Stimulated activated CD4-positive, alpha-beta T cell treated with anti-CD3 and anti-CD28 coated beads, Interleukin-1b, Interleukin-23, amount 100 ng/mL, for 4 hours (primary cell): Measurements from ENCODE around the gene FOXN3.

ENCODE experiments used
- DNase-seq, 2 donors: peaks; one replicate each; pipeline ENCODE4 v3.0.0-alpha.2; 2020; ENCODE audit warnings: low read depth in 2 of 2

Gene FOXN3

DNA sequence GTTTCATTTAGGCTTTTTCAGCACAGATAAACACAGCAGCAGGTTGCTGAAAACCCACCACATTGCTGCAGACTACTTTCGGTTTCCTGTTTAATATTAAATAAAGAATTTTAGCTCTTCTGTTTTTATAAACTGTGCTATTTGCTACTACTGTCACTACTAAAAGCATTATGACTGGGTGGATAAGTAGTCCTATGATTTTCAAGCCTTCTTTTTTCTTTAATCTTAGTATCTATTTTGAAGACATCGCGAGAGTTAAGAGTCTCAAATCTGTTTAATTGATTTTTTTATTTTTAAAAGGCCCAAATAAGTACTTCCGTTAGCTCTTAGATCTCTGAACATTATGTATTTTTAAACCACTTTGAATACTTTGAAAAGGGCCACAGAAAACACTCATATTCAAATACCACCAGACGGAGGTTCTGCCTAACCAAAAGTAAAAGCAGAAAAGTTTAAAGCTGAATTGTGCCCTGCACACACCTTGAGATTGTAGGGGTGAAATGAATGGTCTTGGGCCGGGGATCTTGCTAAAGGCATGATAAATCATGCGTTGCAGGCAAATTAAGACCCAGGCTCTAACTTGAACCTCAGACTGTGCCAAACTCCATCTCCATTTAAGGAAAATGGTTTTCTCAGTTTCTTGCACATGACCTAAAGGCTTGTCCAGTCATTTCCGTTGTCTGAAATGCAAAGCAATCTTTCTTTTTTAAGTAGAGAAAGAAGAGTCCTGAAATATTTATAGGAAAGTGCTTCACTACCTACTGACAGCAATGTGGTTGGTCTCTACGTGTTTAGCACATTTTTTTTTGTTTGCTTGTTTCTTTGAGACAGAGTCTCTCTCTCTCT lies 13.6 kb upstream of the FOXN3 start:
- DNase-seq: no peak

DNA sequence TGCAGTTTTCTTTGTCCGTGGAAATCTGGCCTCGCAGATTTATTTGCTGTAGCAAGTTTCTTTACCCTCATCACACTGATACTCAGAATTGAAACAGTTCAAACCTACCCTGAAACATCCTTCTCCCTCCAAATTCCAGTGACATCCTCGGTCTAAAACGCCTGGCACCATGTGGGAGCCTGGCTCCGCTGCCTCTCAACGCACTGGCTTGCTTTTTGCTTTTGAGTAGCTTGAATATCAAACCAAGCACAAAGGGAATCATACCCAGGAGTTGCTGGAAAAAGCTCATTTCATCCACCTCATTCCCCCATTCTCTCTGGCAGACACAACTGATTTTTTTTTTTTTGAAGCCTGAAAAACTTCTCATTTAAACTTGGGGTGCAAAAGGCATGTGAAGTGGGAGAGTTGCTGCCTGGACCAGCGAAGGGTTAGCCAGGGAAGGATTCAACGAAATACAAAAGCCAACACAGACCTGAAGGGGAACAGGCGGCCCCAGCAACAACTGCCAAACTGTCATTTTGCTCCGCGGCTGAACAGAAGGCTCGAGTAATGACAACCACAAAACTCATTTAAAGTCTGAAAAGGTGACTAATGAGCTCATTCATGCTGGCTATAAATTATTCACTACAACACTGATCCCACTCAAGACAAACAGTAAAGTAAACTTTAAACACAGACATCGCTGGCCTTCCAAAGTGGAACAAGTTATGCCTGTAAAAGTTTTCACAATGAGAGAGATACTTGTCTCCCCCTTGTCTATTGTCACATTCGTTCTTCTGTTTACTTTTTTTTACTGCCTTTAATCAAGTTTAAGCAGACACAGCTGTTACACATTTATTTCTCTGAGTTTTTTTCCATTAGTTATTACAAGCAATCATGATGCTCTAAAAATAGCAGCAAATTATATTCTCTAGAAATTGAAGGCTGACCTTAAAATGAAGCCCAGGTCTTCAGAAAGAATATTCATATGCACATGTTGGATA lies 12.5 kb upstream of the FOXN3 start:
- DNase-seq: peak in 1 of 2 donors; percentile 37

DNA sequence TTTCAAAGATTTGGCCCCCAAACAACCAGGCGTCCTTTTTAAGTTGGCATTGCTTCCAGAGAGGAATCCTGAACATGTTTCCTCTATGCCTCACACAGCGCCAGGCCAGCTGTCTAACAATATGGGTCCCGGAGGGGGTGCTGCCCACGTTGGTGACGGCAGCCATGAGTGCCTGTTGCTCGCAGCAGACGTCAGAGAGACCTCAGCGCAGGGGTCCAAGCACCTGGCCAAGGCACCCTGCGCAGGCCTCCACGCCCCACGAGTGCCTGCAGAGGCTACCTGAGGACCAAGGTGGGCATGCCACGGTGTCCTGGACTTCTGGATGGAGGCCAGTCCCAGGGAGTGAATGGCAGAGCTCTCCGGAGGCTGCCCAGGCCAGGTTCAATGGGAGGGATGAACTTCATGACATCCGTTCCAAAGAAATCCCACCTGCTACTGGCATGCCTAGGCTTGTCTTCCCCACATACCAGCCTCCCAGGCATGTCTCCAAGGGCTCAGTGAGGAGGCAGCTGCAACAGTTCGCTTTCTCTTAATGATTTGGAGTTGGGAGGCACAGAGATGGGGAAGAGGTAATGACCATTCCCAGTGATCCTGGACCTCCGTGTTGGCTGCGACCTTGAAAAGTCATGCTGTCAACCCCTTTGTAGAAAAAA lies 11.6 kb upstream of the FOXN3 start:
- DNase-seq: no peak

DNA sequence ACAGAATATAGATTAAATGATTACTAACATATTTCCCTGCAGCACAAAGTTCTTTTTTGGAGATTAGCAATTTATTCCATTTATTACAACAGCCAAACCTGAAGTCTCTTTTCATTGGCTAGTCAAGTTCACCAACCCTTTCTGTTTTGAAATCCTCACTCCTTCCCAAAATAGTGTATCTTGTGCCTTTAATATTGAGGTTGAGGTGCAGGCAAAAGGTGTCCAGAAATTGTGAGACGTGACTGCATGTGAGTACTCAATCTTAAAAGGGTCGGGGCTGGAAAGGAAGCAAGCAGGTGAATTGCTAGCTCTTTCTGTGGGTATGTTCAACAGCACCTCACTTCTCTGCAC lies 11.1 kb upstream of the FOXN3 start:
- no peak for DNase-seq

DNA sequence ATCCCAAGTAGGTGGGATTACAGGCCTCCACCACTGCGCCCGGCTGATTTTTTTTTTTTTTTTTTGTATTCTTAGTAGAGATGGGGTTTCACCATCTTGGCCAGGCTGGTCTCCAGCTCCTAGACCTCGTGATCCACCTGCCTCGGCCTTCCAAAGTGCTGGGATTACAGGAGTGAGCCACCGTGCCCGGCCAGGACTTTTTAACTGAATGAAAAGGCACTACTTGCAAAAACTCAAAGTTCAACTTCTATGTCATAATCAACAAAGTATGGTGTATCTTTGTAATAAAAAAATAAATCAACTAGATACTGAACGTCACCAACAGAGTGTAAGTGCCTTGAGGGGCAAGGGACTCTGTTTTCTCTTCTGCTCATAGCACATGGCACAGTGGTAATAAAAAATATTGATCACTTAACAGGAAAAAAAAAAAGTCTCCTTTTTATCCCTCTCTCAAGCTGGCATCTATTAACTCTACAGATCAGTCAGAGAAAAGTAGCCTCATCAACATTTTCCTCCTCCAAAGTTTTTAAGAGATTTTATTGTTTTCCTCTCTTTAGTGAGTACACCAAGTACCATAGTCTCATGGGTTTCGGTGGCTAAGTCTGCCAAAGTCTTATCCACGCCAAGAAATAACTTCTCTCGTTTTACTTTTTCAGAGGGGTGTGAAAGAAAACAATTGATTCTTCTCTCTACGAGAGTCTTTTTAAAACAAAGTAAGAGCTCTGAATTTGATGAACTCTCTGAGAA lies 10.6 kb upstream of the FOXN3 start:
- DNase-seq: no peak

DNA sequence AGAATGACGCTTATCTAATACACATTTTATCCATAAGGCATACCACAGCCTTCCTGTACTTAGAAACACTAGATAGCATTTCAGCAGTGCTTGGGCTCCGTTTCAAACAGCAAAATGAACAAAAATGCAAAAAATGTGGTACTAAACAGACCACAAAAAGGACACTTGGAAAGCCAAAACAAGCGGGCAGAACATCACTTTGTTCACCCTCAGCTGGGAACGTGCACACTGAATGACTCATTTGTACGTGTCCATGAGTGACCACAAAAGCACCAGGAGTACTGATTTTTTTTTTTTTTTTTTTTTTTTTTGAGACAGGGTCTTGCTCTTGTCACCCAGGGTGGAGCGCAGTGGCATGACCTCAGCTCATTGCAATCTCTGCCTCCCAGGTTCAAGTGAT lies 8.9 kb upstream of the FOXN3 start:
- DNase-seq: no peak

DNA sequence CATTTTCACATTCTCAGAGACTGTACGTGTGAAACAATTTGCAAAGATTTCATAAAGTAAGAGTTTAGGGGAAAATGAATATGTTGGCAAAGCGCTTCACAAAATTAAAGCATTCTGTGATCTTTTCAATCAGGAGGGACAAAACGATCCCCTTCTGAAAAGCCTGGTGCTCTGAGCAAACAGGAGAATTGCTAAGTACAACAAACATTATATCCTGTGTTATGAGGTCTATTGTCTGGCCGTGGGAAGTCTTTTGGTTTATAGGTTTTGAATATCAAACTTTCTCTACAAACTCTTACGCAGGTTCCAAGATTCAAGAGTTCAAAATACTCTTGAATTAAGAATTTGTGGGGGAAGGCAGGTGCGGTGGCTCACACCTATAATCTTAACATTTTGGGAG lies 7.2 kb upstream of the FOXN3 start:
- DNase-seq: no peak

DNA sequence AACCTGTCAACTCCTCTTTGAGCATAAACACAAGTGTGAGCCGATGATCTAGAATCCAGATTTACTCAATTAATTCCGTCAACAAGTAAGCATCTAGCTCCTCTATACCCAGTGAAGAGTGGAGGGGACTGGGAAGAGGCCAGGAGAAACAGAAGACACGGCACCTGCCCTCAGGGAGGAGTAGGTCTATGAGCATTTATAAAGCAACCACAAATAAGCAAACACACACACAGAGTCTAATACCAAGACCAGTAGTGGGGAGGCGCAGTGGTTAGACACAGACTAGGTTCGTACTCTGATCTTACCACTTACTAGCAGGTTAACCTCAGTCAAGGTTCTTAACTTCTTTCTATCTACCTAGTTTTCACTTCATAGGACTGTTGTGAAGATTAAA lies 5.9 kb upstream of the FOXN3 start:
- DNase-seq: no peak

DNA sequence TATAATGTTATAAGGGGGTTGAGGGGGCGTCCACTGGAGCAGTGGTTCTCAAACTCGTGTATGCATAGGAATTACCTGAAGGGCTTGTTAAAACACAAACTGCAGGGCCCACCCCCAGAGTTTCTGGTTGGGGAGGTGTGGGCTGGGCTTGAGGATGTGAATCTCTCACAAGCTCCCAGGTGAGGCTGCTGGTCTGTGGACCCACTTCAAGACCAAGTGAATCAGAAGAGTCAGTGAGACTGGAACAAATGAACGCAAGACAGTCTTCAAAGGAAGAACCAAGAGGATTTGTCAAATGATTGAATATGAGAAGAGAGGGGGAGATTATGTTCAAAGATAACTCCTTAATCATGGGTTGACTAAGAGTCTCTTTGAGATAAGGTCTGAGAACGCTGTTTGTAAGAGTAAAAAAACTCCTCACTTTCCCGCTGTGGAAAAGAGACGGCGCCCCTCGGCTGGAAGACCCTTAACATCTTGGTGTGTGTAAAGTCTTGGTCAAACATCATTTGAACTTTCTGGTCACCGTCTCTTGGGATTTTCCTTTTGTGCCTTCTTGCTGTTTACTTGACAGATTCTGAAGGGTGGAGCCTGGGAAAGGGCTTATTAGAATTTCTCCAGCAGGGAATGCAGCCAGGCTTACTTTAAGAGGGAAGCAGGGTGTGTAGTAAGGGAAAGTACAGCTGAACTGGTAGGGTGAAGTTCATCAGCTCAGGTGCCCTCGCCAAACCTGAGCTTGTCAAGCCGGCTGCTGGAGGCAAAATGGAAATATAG lies 5.3 kb upstream of the FOXN3 start:
- DNase-seq: peak; percentile 41 to 53

DNA sequence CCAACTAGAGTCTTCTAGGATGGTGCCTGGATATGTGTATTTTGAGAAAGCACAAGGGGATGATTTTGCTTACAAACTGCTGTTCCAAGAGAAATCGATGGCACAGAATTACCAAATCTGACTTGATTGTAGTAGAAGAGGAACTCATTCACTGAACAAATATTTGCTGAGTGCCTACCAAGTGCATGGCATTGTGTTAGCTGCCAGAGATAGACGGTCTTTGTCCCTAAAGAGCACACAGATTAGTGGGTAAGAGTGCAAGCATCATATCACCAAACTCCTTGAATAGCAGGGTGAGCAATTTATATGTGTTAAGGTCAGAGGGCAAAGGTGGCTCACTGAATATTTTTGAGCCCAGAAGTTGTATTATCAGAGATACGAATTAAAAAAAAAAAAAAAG lies 3.5 kb upstream of the FOXN3 start:
- DNase-seq: no peak

DNA sequence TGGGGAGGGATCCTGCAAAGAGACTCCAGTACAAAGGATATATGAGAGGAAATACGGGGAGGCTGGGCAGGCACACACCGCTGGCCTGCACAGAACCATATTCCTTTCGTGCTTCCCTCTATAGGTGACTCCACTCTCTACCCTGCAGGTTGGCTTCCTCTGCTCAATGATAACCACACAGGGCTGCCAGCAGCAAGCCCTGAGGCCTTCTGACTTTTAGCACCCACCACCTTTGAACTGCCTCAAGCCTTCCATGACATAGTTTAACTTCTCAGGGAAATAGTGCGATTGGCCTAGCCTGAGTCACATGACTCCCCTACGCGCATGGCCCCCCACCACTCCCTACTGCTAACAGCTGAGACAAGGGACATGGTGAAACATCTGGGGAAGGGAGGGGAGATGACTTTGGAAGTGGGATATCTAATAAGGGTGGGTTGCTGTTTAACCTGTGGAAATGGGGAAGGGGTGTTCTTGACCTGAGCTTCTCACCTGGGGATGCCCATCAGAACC lies 3.0 kb upstream of the FOXN3 start:
- DNase-seq: no peak

DNA sequence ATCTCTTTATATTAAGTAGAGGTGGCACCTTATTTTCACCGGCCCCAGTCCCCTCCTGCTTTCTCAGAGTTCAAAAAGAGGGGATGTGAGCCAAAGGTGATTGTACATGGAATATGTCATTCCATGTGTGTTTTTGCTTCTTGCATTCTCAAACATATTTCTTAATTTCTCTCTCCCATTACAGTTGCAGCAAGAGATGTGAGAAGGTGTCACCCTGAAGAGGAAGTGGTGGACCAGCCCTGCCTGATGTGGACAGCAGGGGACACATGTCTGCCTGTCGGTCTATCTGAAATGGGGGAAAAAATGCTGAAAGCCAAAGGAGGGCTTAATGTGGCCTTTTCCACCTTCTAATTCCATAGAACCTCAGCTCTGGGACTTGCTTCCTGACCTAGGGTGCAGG lies 1.9 kb upstream of the FOXN3 start:
- no peak for DNase-seq

DNA sequence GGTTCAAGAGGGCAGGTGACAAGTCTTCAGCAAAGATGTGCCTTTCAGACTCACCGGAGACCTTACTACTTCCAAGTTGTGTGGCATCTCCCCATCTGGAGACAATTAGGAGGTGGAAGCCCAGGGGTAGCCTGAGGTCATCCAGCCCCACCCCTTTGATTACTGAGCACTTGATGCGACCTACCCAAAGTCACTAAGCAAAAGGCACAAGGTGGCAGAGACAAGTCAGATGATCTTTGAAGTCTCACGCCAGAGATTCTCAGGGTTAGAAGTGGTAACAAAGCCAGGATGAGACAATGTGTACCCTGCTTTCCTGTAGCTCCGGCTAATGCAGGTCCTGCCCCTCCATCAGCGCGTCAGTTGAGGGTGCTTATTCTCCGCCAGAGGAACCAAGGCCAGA lies 1.4 kb upstream of the FOXN3 start:
- no peak for DNase-seq

DNA sequence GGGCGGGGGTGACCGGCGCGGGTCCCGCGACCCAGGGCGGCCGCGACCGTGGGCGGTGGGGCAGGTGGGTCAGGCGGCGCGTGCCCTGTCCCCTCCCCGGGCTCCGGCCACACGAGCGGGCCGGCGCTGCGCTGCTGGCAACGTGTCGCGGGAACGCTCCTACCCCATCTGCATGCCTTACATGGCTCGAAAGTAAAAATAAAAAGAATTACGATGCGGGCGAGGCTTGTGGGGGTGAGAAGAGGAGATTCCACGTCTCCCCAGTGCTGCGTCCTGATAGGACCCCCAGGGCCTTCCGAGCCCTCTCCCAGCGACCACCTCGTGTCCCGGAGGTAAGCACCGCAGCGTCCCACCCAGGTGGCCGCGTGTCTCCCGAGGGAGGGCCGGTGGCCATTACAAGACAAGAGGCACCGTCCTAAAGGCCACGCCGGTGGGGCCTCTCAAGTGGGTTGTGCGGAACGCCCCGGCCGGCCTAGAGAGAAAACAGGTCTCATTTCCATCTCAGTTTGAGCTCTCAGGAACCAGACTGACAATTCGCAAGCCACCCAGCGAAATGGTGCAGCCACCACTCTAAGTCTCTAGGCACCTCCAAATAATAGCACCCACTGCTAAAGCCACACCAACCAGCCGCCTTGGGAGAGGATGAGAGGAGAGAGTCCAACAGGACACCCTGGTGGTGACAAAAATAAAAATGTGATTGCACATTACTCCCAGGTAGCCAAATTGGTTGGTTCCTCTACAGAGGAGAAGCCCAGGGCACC lies 612 bp upstream of the FOXN3 start:
- peak; percentile 41 to 48 for DNase-seq

DNA sequence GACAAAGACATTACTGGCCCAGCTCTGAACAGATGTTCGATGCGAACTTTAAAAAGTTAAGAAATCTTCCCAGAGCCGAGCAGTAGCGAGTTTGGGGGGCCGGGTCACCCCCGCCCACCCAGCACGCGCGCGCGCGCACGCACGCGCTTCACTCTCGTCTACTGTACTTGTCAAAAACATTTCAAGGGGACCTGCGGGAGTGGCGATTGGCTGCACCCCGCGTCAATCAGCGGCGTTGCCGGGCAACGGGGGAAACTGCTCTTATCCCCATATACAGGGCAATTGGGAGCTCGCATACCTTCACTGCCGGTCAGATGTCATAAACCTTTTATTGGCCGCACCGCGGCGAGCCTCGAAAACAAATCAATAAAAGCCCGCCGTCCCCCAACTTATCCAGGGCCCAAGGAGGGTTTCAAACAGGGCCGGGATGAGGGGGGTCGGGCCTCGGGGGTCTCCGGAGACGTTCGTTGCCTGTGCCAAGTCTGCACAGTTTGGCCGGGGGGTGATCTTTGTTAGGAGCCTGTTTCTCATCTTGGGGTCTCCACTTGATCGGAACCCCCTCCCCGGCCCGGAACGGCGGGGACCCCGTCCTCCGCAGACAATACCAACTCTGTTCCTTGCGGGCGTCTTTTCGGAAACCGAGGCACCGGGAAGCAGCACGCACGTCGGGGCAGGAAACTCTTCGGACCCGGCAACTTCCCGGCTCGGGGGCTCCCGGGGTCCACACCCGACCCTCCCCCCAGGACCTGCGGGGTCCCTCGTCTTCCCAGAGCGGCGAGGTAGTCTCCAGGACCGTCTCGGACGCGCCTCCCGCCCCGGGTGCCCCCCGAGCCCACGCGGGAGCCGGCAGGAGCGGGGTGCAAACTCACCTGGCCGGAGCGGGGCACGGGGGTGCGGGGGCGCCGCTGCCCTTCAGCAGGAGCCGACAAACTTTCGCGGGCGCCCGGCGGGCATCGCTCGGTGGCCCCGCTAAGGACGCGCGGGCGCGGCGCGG lies 734 bp downstream of the FOXN3 start:
- peak; percentile 99 for DNase-seq

DNA sequence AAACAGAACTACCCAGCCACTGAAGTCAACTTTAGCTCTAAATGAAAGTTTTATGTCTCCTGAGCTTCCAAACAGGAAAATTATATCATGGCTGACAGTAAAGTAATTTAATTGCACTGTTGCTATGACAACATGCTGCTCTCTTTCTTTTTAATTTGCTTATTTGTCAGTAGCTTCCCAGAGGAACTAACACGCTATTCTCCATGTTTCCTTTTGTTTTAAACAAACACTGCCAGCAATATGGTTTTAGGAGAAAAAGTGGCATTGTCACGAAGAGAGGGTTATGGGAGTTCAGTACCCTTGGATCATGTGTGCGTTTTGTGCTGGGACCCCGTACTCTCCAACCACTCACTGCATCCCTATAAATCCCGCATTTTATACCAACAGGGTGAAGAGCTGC lies 1.9 kb downstream of the FOXN3 start:
- no peak for DNase-seq

DNA sequence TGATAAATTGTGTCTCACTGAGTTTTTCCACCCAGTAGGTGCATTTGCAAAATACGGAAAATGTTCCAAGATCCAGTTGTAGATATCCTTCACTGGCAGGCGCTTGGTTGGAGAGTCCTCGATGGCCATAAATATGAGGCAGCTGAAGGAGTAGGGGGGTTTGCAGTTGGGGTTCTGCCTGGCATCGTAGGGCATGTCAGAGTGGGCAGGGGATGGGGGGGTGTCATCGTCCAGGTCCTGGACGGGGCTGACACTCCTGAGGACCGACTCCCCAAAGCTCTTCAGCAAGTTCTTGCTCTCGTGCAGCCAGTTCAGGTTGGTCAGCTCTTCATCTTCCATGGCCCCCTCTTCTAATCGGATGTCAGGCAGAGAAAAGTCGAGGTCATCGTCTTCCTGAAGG lies 5.1 kb downstream of the FOXN3 start:
- DNase-seq: no peak

DNA sequence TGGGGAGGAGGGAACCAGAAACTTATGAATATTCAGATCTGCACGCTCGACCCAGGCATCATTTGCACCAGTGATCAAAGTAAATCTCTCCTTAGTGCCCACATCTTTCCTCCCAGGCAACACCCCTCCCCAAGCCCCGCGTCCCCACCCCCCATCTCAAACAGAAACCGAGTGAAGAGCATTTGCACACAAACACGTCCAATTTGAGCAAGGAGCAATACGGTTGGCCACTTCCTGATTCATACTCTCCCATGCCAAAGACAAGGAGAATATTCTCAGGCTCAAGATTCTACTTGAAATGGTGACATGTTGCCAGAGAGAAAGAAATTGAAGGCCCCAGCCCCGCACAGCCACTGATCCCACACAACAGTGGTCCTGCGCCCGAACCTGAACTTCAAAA lies 7.1 kb downstream of the FOXN3 start:
- DNase-seq: no peak
